Natural killer cell (primary cell): Measurements from ENCODE around the gene DEFB129. TPM values are rescaled to one million over a fixed set of nuclear protein-coding genes. Genes with fewer than 3 reads are reported as not detected.
"Not testable (repeated sequence)": the region's sequence is repeated elsewhere in the genome, so short reads cannot be mapped to it uniquely, and the experiment has no call there.

ENCODE experiments used
- ATAC-seq, 3 donors: fragments of 150-1000 bp in 2 of 3; fragments of 200-7000 bp in 1 of 3; cut with Tn5 transposase; 1 replicate in 1 of 3; 2 replicates in 2 of 3; pipeline ENCODE4 v1.10.0; 2021; ENCODE audit warnings: mild to moderate bottlenecking in 2 of 3, moderate library complexity in 2 of 3
- DNase-seq, 2 donors: peaks; one replicate each; pipeline versions ENCODE4 v3.0.0 to v3.0.0-alpha.2; 2013 to 2021; ENCODE audit warnings: mixed read lengths in 1 of 2
- H3K27ac ChIP-seq: one replicate; pipeline ENCODE4 v1.5.1; 2013; ENCODE audit warnings: mild to moderate bottlenecking, low read length
- H3K27me3 ChIP-seq: one replicate; pipeline ENCODE4 v1.6.1; 2013; ENCODE audit warnings: low read length; ENCODE audit not compliant: control insufficient read depth, insufficient read depth
- H3K36me3 ChIP-seq: one replicate; pipeline ENCODE4 v1.6.1; 2013; ENCODE audit warnings: low read length; ENCODE audit not compliant: control insufficient read depth, insufficient read depth
- H3K4me1 ChIP-seq: one replicate; pipeline ENCODE4 v1.6.1; 2013; ENCODE audit warnings: low read length; ENCODE audit not compliant: control insufficient read depth, insufficient read depth
- H3K4me3 ChIP-seq: one replicate; pipeline ENCODE4 v1.5.1; 2013; ENCODE audit warnings: low read length
- H3K9me3 ChIP-seq: one replicate; pipeline ENCODE4 v1.6.1; 2013; ENCODE audit warnings: low read length; ENCODE audit not compliant: control insufficient read depth, insufficient read depth
- H3K27ac Mint-ChIP-seq, 2 donors: one replicate each; pipeline ENCODE4 v1.8.0; 2022; ENCODE audit warnings: mild to moderate bottlenecking in 2 of 2, mixed read lengths in 2 of 2, moderate library complexity in 1 of 2
- H3K27me3 Mint-ChIP-seq, 2 donors: one replicate each; pipeline ENCODE4 v1.8.0; 2022; ENCODE audit warnings: low read depth in 2 of 2, mixed read lengths in 2 of 2
- H3K36me3 Mint-ChIP-seq: one replicate; pipeline ENCODE4 v1.8.0; 2022; ENCODE audit warnings: mixed read lengths
- H3K4me1 Mint-ChIP-seq, 2 donors: one replicate each; pipeline ENCODE4 v1.8.0; 2022; ENCODE audit warnings: mixed read lengths in 2 of 2
- H3K4me3 Mint-ChIP-seq: one replicate; pipeline ENCODE4 v1.8.0; 2022; ENCODE audit warnings: mild to moderate bottlenecking, moderate library complexity, mixed read lengths
- H3K9me3 Mint-ChIP-seq, 2 donors: one replicate each; pipeline ENCODE4 v1.8.0; 2022; ENCODE audit warnings: mixed read lengths in 2 of 2
- WGBS: methylation state at CpG from one replicate; pipeline ENCODE4 v1.1.7; 2013; ENCODE audit warnings: missing lambda C conversion rate; ENCODE audit not compliant: insufficient coverage; 5-methylcytosine and 5-hydroxymethylcytosine counted together
- intact Hi-C: fragments of 100-400 bp; cut with micrococcal nuclease; formaldehyde crosslinking; loops from one replicate; pipeline ENCODE4 v1.14.2; 2022
- total RNA-seq, 4 donors: library from RNA; stranded (reverse); fragments of 120-200 nt in 1 of 4; gene quantifications; one replicate each; pipeline versions ENCODE4 v1.2.3 to v1.2.4, GENCODE V29; 2013 to 2022
- TF ChIP-seq, protein P1 (sequence below): fragments of 200-600 bp; IDR thresholded peaks from one replicate; pipeline ENCODE4 v1.8.0; 2022; ENCODE audit warnings: antibody characterized with exemption

DEFB129 gene
- total RNA-seq, 3 donors from 2014 or later (not counting 1 experiment from before 2014, with no cell fraction given), result not detected

DNA sequence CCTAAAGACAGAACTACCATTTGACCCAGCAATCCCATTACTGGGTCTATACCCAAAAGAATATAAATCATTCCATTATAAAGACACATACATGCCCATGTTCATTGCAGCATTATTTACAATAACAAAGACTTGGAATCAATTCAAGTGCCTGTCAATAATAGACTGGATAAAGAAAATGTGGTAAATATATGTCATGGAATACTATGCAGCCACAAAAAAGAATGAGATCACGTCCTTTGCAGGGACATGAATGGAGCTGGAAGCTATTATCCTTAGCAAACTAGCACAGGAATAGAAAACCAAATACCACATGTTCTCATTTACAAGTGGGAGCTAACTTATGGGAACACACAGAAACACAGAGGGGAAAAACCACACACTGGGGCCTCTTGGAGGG, 28.8 kb upstream of the DEFB129 start:
- H3K36me3 ChIP-seq, result no peaks in the 10 kb centered on the region
- no peak overlapping the region for H3K4me3 Mint-ChIP-seq
- no peak overlapping the region for H3K4me3 ChIP-seq
- H3K36me3 Mint-ChIP-seq, result no peaks in the 10 kb centered on the region
- H3K9me3 ChIP-seq, result no peaks in the 10 kb centered on the region
- H3K27ac Mint-ChIP-seq, result no peak overlapping the region
- DNase-seq (no peak), ATAC-seq (no peak)
- TF ChIP-seq, protein P1, sequence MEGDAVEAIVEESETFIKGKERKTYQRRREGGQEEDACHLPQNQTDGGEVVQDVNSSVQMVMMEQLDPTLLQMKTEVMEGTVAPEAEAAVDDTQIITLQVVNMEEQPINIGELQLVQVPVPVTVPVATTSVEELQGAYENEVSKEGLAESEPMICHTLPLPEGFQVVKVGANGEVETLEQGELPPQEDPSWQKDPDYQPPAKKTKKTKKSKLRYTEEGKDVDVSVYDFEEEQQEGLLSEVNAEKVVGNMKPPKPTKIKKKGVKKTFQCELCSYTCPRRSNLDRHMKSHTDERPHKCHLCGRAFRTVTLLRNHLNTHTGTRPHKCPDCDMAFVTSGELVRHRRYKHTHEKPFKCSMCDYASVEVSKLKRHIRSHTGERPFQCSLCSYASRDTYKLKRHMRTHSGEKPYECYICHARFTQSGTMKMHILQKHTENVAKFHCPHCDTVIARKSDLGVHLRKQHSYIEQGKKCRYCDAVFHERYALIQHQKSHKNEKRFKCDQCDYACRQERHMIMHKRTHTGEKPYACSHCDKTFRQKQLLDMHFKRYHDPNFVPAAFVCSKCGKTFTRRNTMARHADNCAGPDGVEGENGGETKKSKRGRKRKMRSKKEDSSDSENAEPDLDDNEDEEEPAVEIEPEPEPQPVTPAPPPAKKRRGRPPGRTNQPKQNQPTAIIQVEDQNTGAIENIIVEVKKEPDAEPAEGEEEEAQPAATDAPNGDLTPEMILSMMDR, result no peak
- H3K4me1 ChIP-seq, result no peaks in the 10 kb centered on the region
- peaks cover 0 to 2% of the 10 kb centered on the region in 2 donors for H3K9me3 Mint-ChIP-seq
- H3K27me3 Mint-ChIP-seq, result peaks cover 14 to 39% of the 10 kb centered on the region in 2 donors
- H3K27ac ChIP-seq, result no peak overlapping the region
- 60% methylated on average over 1 of the region's 1 CpG for WGBS
- H3K4me1 Mint-ChIP-seq, result no peaks in the 10 kb centered on the region
- intact Hi-C loops, result no loop called here
- no peaks in the 10 kb centered on the region for H3K27me3 ChIP-seq

DNA sequence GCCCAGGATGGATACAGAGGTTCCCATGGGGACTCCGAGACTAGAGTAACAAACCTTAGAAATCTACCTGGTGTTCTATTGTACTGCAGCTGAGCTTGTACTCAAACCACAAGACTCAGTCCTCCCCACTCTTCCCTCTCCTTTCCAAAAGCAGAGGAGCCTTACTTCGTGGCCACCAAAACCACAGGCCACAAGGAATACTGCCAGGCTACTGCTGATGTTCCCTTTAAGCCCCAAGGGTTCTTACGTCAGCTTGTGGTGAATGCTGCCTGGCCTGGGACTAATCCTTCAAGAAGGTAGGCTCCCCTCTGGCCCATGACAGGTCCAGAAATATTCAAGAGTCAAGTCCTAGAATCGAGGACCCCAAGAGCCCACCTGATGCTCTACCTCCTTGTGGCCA, 27.1 kb upstream of the DEFB129 start:
- TF ChIP-seq, protein P1, result no peak
- H3K4me3 Mint-ChIP-seq, result no peak overlapping the region
- 46% methylated on average over 4 of the region's 4 CpGs for WGBS
- ATAC-seq (no peak), DNase-seq (no peak)
- Histone ChIP-seq H3K4me3 (no peak overlapping the region), H3K36me3 (no peaks in the 10 kb centered on the region), H3K27me3 (peaks cover 4% of the 10 kb centered on the region), H3K27ac (no peak overlapping the region), H3K9me3 (no peaks in the 10 kb centered on the region), H3K4me1 (no peaks in the 10 kb centered on the region)
- intact Hi-C loops, result no loop called here
- no peaks in the 10 kb centered on the region for H3K36me3 Mint-ChIP-seq
- peaks cover 14 to 39% of the 10 kb centered on the region in 2 donors for H3K27me3 Mint-ChIP-seq
- H3K4me1 Mint-ChIP-seq, result no peaks in the 10 kb centered on the region
- peaks cover 0 to 2% of the 10 kb centered on the region in 2 donors for H3K9me3 Mint-ChIP-seq
- H3K27ac Mint-ChIP-seq, result no peak overlapping the region

DNA sequence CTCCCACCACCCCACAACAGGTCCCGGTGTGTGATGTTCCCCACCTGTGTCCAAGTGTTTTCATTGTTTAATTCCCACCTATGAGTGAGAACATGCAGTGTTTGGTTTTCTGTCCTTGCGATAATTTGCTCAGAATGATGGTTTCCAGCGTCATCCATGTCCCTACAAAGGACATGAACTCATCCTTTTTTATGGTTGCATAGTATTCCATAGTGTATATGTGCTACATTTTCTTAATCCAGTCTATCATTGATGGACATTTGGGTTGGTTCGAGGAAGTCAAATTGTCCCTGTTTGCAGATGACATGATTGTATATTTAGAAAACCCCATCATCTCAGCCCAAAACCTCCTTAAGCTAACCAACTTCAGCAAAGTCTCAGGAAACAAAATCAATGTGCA, 23.4 kb upstream of the DEFB129 start:
- H3K4me3 Mint-ChIP-seq, H3K36me3 Mint-ChIP-seq, H3K4me1 ChIP-seq, H3K27me3 Mint-ChIP-seq, H3K4me3 ChIP-seq, H3K27ac Mint-ChIP-seq, H3K9me3 ChIP-seq, DNase-seq, ATAC-seq, H3K4me1 Mint-ChIP-seq, H3K9me3 Mint-ChIP-seq, H3K27ac ChIP-seq, H3K27me3 ChIP-seq, intact Hi-C loops, H3K36me3 ChIP-seq: not testable (repeated sequence)
- WGBS, result 76% methylated on average over 4 of the region's 4 CpGs

DNA sequence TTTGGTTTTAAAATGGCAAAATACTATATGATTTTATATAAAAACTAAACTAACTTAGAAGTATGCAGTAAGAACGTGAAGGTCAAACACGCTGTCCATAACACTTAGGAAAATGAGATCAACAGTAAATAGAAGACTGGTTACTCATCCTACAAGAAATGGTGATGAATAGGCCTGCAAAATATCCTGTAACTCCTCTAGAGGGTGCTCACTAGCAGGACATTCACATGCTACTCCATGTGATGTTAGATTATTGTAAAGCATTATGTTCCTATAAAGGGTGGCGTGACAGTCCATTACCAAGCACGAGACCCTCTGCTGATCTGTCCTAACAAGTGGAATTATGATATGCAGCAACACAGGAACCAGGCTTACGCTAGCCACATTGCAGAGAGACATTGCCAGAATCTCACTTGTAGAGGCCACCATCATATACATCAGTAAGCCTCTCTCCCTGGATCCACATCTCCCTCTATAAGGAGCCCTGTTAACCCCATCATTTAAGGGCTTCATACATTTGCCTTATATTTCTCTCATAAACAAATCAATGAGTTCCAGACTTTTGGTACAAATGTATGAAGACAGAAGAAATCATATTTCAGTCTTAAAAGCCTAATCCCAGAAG, 18.0 kb upstream of the DEFB129 start:
- no peaks in the 10 kb centered on the region for H3K9me3 Mint-ChIP-seq
- H3K9me3 ChIP-seq, result no peaks in the 10 kb centered on the region
- no peak overlapping the region for H3K4me3 ChIP-seq
- no peak overlapping the region for H3K27ac Mint-ChIP-seq
- TF ChIP-seq, protein P1, result peak; percentile 36
- no peaks in the 10 kb centered on the region for H3K36me3 Mint-ChIP-seq
- no peak overlapping the region for H3K27ac ChIP-seq
- no peaks in the 10 kb centered on the region for H3K4me1 Mint-ChIP-seq
- DNase-seq, result peak in 1 of 2 donors; percentile 69
- H3K4me1 ChIP-seq, result no peaks in the 10 kb centered on the region
- peaks cover 5 to 19% of the 10 kb centered on the region in 2 donors for H3K27me3 Mint-ChIP-seq
- H3K36me3 ChIP-seq, result no peaks in the 10 kb centered on the region
- intact Hi-C loops, result loop anchor here (1.0 to 5.0 kb wide), 2 partner anchors 58 to 121 kb away; no protein-coding TSS in a partner anchor
- peak; percentile 54 to 74 (median 64) for ATAC-seq
- H3K27me3 ChIP-seq, result peaks cover 4% of the 10 kb centered on the region
- no peak overlapping the region for H3K4me3 Mint-ChIP-seq
- WGBS, result 35% methylated on average over 3 of the region's 5 CpGs
